Suprapubic skin (tissue), 4 donors: ENCODE data around the gene NEMP1. TPM values are rescaled to one million over a fixed set of nuclear protein-coding genes. Genes with fewer than 3 reads are reported as not detected.

Experiments used
- DNase-seq, 2 donors: peaks; one replicate each; pipeline ENCODE4 v3.0.0-alpha.2; 2019; ENCODE audit warnings: low spot score in 2 of 2
- H3K27ac ChIP-seq: fragments of 200-600 bp; sonication (generic); one replicate; pipeline ENCODE4 v1.5.1; 2019
- H3K27me3 ChIP-seq: fragments of 200-600 bp; sonication (generic); one replicate; pipeline ENCODE4 v1.5.1; 2019
- H3K36me3 ChIP-seq: fragments of 200-600 bp; sonication (generic); one replicate; pipeline ENCODE4 v1.5.1; 2019
- H3K4me1 ChIP-seq: fragments of 200-600 bp; sonication (generic); one replicate; pipeline ENCODE4 v1.5.1; 2019
- H3K4me3 ChIP-seq: fragments of 200-600 bp; sonication (generic); one replicate; pipeline ENCODE4 v1.5.1; 2019; ENCODE audit warnings: mild to moderate bottlenecking
- H3K9me3 ChIP-seq: fragments of 200-600 bp; sonication (generic); one replicate; pipeline ENCODE4 v1.5.1; 2019
- CTCF ChIP-seq, 2 donors: fragments of 200-600 bp in 1 of 2; fragments of 450-650 bp in 1 of 2; sonication (generic) in 1 of 2; IDR thresholded peaks; one replicate each; pipeline ENCODE4 v1.5.1; 2016 to 2019; ENCODE audit warnings: antibody characterized with exemption in 2 of 2, mild to moderate bottlenecking in 1 of 2, moderate library complexity in 1 of 2
- EP300 ChIP-seq: sonication (generic); formaldehyde crosslinking; IDR thresholded peaks from one replicate; pipeline ENCODE4 v1.6.1; 2017; ENCODE audit warnings: antibody characterized with exemption
- POLR2A ChIP-seq, 2 donors: fragments of 450-650 bp; IDR thresholded peaks; one replicate each; pipeline ENCODE4 v1.6.1; 2017; ENCODE audit warnings: antibody characterized with exemption in 2 of 2, mild to moderate bottlenecking in 2 of 2, moderate library complexity in 2 of 2
- POLR2AphosphoS5 ChIP-seq, 3 donors: sonication (generic); formaldehyde crosslinking; IDR thresholded peaks; one replicate each; pipeline ENCODE4 v1.6.1; 2017; ENCODE audit warnings: antibody characterized with exemption in 3 of 3
- WGBS: methylation state at CpG from one replicate; pipeline ENCODE4 v1.1.5; 2018; 5-methylcytosine and 5-hydroxymethylcytosine counted together
- total RNA-seq, 4 donors: library from RNA; depleted of rRNA; stranded (reverse); fragments of >200 nt; gene quantifications; one replicate each; pipeline ENCODE4 v1.1.0, GENCODE V29; 2016

The NEMP1 gene
- total RNA-seq, 4 donors from 2014 or later, result 6.5 to 31.2 (median 9.5) TPM

GRCh38 chr12:57011438-57012424 is 66.9 kb downstream of the NEMP1 start:
- Histone ChIP-seq H3K9me3 (no peaks in the 10 kb centered on the region), H3K4me1 (peaks cover 3% of the 10 kb centered on the region), H3K27me3 (peaks cover 23% of the 10 kb centered on the region), H3K36me3 (no peaks in the 10 kb centered on the region), H3K27ac (no peak overlapping the region), H3K4me3 (no peak overlapping the region)
- TF ChIP-seq POLR2AphosphoS5 (IDR thresholded peaks at IDR 0.05) (no peak), EP300 (no peak), CTCF (IDR thresholded peaks at IDR 0.05) (no peak)
- 71% methylated on average over 12 of the region's 12 CpGs for WGBS
- DNase-seq, result no peak

GRCh38 chr12:57010627-57011247 is 67.9 kb downstream of the NEMP1 start:
- no peak for DNase-seq
- 89% methylated on average over 4 of the region's 4 CpGs for WGBS
- Histone ChIP-seq H3K27ac (no peak overlapping the region), H3K9me3 (no peaks in the 10 kb centered on the region), H3K36me3 (no peaks in the 10 kb centered on the region), H3K4me3 (no peak overlapping the region), H3K4me1 (peaks cover 5% of the 10 kb centered on the region), H3K27me3 (peaks cover 15% of the 10 kb centered on the region)
- TF ChIP-seq POLR2A (IDR thresholded peaks at IDR 0.05) (no peak), EP300 (no peak), CTCF (IDR thresholded peaks at IDR 0.05) (no peak), POLR2AphosphoS5 (IDR thresholded peaks at IDR 0.05) (no peak)

DNA sequence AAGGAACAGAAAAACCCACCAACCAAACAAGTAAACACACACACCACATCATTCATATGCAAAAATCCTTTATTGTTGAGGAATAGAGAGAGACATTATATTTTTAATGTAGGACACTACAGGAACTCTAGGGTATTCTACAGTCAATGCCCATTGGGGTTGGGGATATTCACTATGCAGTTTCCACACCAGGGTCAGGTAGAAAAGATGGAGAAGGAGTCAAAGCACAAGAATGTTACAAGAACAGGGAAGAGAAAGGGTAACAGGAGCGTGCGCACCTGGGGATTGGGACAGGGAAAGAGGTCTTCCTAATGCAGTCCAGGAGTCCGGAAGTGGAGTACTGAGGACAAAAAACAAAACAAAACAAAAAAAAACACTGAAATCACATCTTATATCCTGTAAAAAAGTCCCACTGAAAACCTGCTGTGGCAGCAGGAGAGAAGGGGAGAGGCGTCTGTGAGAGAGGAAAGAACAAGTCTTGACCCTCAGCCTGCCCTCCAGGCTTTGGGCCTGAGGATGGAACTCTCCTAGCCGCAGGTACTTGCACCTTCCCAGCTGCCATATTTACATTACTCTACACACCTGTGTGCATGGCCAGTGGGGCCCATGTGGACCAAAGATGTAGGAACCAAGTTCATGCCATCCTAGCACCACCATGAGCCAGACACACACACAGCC is 68.5 kb downstream of the NEMP1 start:
- Histone ChIP-seq H3K36me3 (no peaks in the 10 kb centered on the region), H3K4me1 (peaks cover 12% of the 10 kb centered on the region), H3K27me3 (peaks cover 11% of the 10 kb centered on the region), H3K9me3 (no peaks in the 10 kb centered on the region), H3K4me3 (no peak overlapping the region), H3K27ac (no peak overlapping the region)
- TF ChIP-seq POLR2AphosphoS5 (IDR thresholded peaks at IDR 0.05) (no peak), EP300 (no peak), CTCF (IDR thresholded peaks at IDR 0.05) (no peak), POLR2A (IDR thresholded peaks at IDR 0.05) (no peak)
- WGBS, result 86% methylated on average over 5 of the region's 5 CpGs
- DNase-seq, result no peak

- H3K27me3 ChIP-seq, result no peaks in the 10 kb centered on the region
- peaks cover 18% of the 10 kb centered on the region for H3K4me1 ChIP-seq
- no peak for DNase-seq
- H3K36me3 ChIP-seq, result peaks cover 16% of the 10 kb centered on the region
- no peaks in the 10 kb centered on the region for H3K9me3 ChIP-seq
- TF ChIP-seq CTCF (IDR thresholded peaks at IDR 0.05), result peak in 1 of 2 donors; percentile 56
- no peak for TF ChIP-seq EP300
- no peak overlapping the region for H3K4me3 ChIP-seq
- no peak overlapping the region for H3K27ac ChIP-seq
These were observed 70.4 kb downstream of the NEMP1 start for GRCh38 chr12:57008178-57008577.
